H9 (cell line): ENCODE measurements around the gene AAMP. TPM values are rescaled to one million over a fixed set of nuclear protein-coding genes. Genes with fewer than 3 reads are reported as not detected.

Experiments
- DNase-seq: peaks from one replicate; pipeline ENCODE4 v3.0.0-alpha.2; 2017
- H2AFZ ChIP-seq: one replicate; pipeline ENCODE4 v1.6.1; 2013; ENCODE audit warnings: mild to moderate bottlenecking, low read length, control low read depth, moderate library complexity
- H2AK5ac ChIP-seq: 2 replicates; pipeline ENCODE4 v1.6.1; 2013; ENCODE audit warnings: low read length, control low read depth, mixed read lengths; ENCODE audit not compliant: insufficient read length
- H2BK120ac ChIP-seq: one replicate; pipeline ENCODE4 v1.6.1; 2013; ENCODE audit warnings: low read depth, mild to moderate bottlenecking, low read length, control low read depth, inconsistent platforms; ENCODE audit not compliant: poor library complexity, severe bottlenecking
- H2BK12ac ChIP-seq: 2 replicates; pipeline ENCODE4 v1.6.1; 2013; ENCODE audit warnings: low read length, control low read depth, mixed read lengths, low read depth; ENCODE audit not compliant: insufficient read length
- H2BK15ac ChIP-seq: 2 replicates; pipeline ENCODE4 v1.6.1; 2013; ENCODE audit warnings: low read depth, low read length, control low read depth
- H2BK20ac ChIP-seq: one replicate; pipeline ENCODE4 v1.6.1; 2013; ENCODE audit warnings: low read depth, mild to moderate bottlenecking, low read length, control low read depth, inconsistent platforms; ENCODE audit not compliant: poor library complexity, severe bottlenecking
- H2BK5ac ChIP-seq: 2 replicates; pipeline ENCODE4 v1.6.1; 2013; ENCODE audit warnings: low read length, control low read depth, mixed read lengths; ENCODE audit not compliant: insufficient read length
- H3K14ac ChIP-seq: 2 replicates; pipeline ENCODE4 v1.6.1; 2013; ENCODE audit warnings: low read length, control low read depth; ENCODE audit not compliant: insufficient read depth
- H3K18ac ChIP-seq: 2 replicates; pipeline ENCODE4 v1.6.1; 2013; ENCODE audit warnings: low read depth, mild to moderate bottlenecking, mixed read lengths, low read length, control low read depth; ENCODE audit not compliant: insufficient read length
- H3K23ac ChIP-seq: 2 replicates; pipeline ENCODE4 v1.6.1; 2013; ENCODE audit warnings: low read length, control low read depth, mixed read lengths, low read depth; ENCODE audit not compliant: insufficient read length
- H3K23me2 ChIP-seq: 2 replicates; pipeline ENCODE4 v1.6.1; 2013; ENCODE audit warnings: low read depth, mild to moderate bottlenecking, mixed read lengths, low read length, control low read depth; ENCODE audit not compliant: insufficient read length, poor library complexity, severe bottlenecking
- H3K27ac ChIP-seq: 2 replicates; pipeline ENCODE4 v1.5.1; 2013; ENCODE audit warnings: low read length, control low read depth, mixed read lengths, low read depth; ENCODE audit not compliant: insufficient read length
- H3K27me3 ChIP-seq: 2 replicates; pipeline ENCODE4 v1.6.1; 2013; ENCODE audit warnings: low read length, control low read depth, inconsistent platforms; ENCODE audit not compliant: insufficient read depth
- H3K4ac ChIP-seq: 2 replicates; pipeline ENCODE4 v1.6.1; 2013; ENCODE audit warnings: low read depth, mild to moderate bottlenecking, control low read depth, inconsistent platforms, low read length, moderate library complexity
- H3K4me1 ChIP-seq: 2 replicates; pipeline ENCODE4 v1.6.1; 2013; ENCODE audit warnings: low read length, control low read depth, inconsistent platforms; ENCODE audit not compliant: insufficient read depth
- H3K4me2 ChIP-seq: 2 replicates; pipeline ENCODE4 v1.6.1; 2013; ENCODE audit warnings: low read length, control low read depth, mixed read lengths; ENCODE audit not compliant: insufficient read length, insufficient read depth
- H3K56ac ChIP-seq: 2 replicates; pipeline ENCODE4 v1.6.1; 2013; ENCODE audit warnings: low read depth, mild to moderate bottlenecking, mixed read lengths, low read length, control low read depth; ENCODE audit not compliant: insufficient read length
- H3K79me1 ChIP-seq: 2 replicates; pipeline ENCODE4 v1.6.1; 2013; ENCODE audit warnings: low read depth, mild to moderate bottlenecking, moderate library complexity, low read length, control low read depth, inconsistent platforms; ENCODE audit not compliant: insufficient read depth, poor library complexity, severe bottlenecking
- H3K79me2 ChIP-seq: 2 replicates; pipeline ENCODE4 v1.6.1; 2013; ENCODE audit warnings: low read length, control low read depth, inconsistent platforms; ENCODE audit not compliant: insufficient read depth
- H3K9ac ChIP-seq: 2 replicates; pipeline ENCODE4 v1.6.1; 2013; ENCODE audit warnings: low read length, control low read depth, mixed read lengths; ENCODE audit not compliant: insufficient read length; ENCODE audit errors: extremely low read depth
- H3K9me3 ChIP-seq: one replicate; pipeline ENCODE4 v1.6.1; 2013; ENCODE audit warnings: low read depth, low read length, inconsistent platforms; ENCODE audit not compliant: control insufficient read depth
- H3T11ph ChIP-seq: one replicate; pipeline ENCODE4 v1.6.1; 2013; ENCODE audit warnings: mild to moderate bottlenecking, low read length, control low read depth, inconsistent platforms
- H4K20me1 ChIP-seq: one replicate; pipeline ENCODE4 v1.6.1; 2013; ENCODE audit not compliant: control insufficient read depth, insufficient read length, insufficient read depth
- H4K5ac ChIP-seq: 2 replicates; pipeline ENCODE4 v1.6.1; 2013; ENCODE audit warnings: low read depth, mild to moderate bottlenecking, mixed read lengths, low read length, control low read depth; ENCODE audit not compliant: insufficient read length
- H4K8ac ChIP-seq: replicated peaks from 2 replicates; pipeline ENCODE4 v1.6.1; 2013; ENCODE audit warnings: low read length, control low read depth, mixed read lengths, low read depth; ENCODE audit not compliant: insufficient read length
- H4K91ac ChIP-seq: 2 replicates; pipeline ENCODE4 v1.6.1; 2013; ENCODE audit warnings: low read depth, mild to moderate bottlenecking, moderate library complexity, mixed read lengths, low read length, control low read depth; ENCODE audit not compliant: insufficient read length
- H3K27ac Mint-ChIP-seq, 3 experiments: 2 replicates in 2 of 3; 3 replicates in 1 of 3; pipeline ENCODE4 v1.8.0; 2020 to 2021; ENCODE audit warnings: mixed read lengths in 3 of 3, mild to moderate bottlenecking in 1 of 3, moderate library complexity in 1 of 3
- H3K27me3 Mint-ChIP-seq: 2 replicates; pipeline ENCODE4 v1.8.0; 2021; ENCODE audit warnings: low read depth, mild to moderate bottlenecking, moderate library complexity, mixed read lengths
- H3K36me3 Mint-ChIP-seq, 3 experiments: 2 replicates in 2 of 3; 3 replicates in 1 of 3; pipeline ENCODE4 v1.8.0; 2020 to 2021; ENCODE audit warnings: low read depth in 3 of 3, mixed read lengths in 3 of 3; ENCODE audit not compliant: insufficient read depth in 1 of 3
- H3K4me1 Mint-ChIP-seq, 2 experiments: 2 replicates each; pipeline ENCODE4 v1.8.0; 2020; ENCODE audit warnings: mixed read lengths in 2 of 2
- H3K4me3 Mint-ChIP-seq, 2 experiments: 2 replicates in 1 of 2; 3 replicates in 1 of 2; pipeline ENCODE4 v1.8.0; 2020 to 2021; ENCODE audit warnings: mild to moderate bottlenecking in 2 of 2, mixed read lengths in 2 of 2, moderate library complexity in 1 of 2
- H3K9me3 Mint-ChIP-seq, 2 experiments: 2 replicates in 1 of 2; 3 replicates in 1 of 2; pipeline ENCODE4 v1.8.0; 2020; ENCODE audit warnings: mild to moderate bottlenecking in 2 of 2, mixed read lengths in 2 of 2, moderate library complexity in 1 of 2
- CTCF ChIP-seq: fragments of 200-600 bp; sonication (generic); conservative IDR thresholded peaks from 3 replicates; pipeline ENCODE4 v1.8.0; 2021; ENCODE audit warnings: antibody characterized with exemption, mild to moderate bottlenecking
- WGBS: extraction: QIAGEN DNeasy Blood & Tissue Kit; methylation state at CpG from one replicate; pipeline ENCODE4 v1.1.7; 2013; ENCODE audit warnings: missing lambda C conversion rate, low lambda C conversion rate, mixed read lengths; ENCODE audit not compliant: insufficient read length; ENCODE audit errors: extremely low coverage; 5-methylcytosine and 5-hydroxymethylcytosine counted together
- total RNA-seq: library from RNA; stranded (reverse); gene quantifications from 2 replicates; pipeline ENCODE4 v1.2.1, GENCODE V29; 2021

AAMP gene
- total RNA-seq, 1 experiment from 2014 or later: 103 TPM

GRCh38 chr2:218313356-218313755, 43.4 kb upstream of the AAMP start:
- no peak for TF ChIP-seq CTCF
- WGBS: no CpG with 5 or more reads among the region's 1 CpG
- no peaks in the 10 kb centered on the region; the same call in 1 of the 2 replicates for H3K27me3 Mint-ChIP-seq
- no peak overlapping the region for H2BK5ac ChIP-seq
- no peaks in the 10 kb centered on the region for H4K20me1 ChIP-seq
- no peak overlapping the region for H4K91ac ChIP-seq
- H2AFZ ChIP-seq: no peak overlapping the region
- no peak overlapping the region for H3K27ac ChIP-seq
- H2BK20ac ChIP-seq: no peak overlapping the region
- H3K9ac ChIP-seq: no peak overlapping the region
- no peak overlapping the region for H3K4me3 Mint-ChIP-seq
- no peaks in the 10 kb centered on the region for H3K79me2 ChIP-seq
- no peak overlapping the region for H3K14ac ChIP-seq
- H3K18ac ChIP-seq: no peak overlapping the region
- H3K4me1 Mint-ChIP-seq: peaks cover 5 to 14% of the 10 kb centered on the region in 2 experiments
- H3K27ac Mint-ChIP-seq: no peak overlapping the region
- H2BK120ac ChIP-seq: no peak overlapping the region
- no peak overlapping the region for H3K4me2 ChIP-seq
- H3K23me2 ChIP-seq: no peaks in the 10 kb centered on the region
- no peaks in the 10 kb centered on the region for H3K4me1 ChIP-seq
- no peak overlapping the region for H3K56ac ChIP-seq
- no peak overlapping the region for H2BK12ac ChIP-seq
- no peak overlapping the region for H3K23ac ChIP-seq
- H3K79me1 ChIP-seq: no peaks in the 10 kb centered on the region
- H3K9me3 ChIP-seq: no peaks in the 10 kb centered on the region
- no peak overlapping the region for H3K4ac ChIP-seq
- no peak for DNase-seq
- no peak overlapping the region for H3T11ph ChIP-seq
- H3K36me3 Mint-ChIP-seq: no peaks in the 10 kb centered on the region
- H3K9me3 Mint-ChIP-seq: no peaks in the 10 kb centered on the region
- H2AK5ac ChIP-seq: no peak overlapping the region
- H4K5ac ChIP-seq: no peak overlapping the region
- H2BK15ac ChIP-seq: no peak overlapping the region
- no peaks in the 10 kb centered on the region for H3K27me3 ChIP-seq
- no peak overlapping the region for H4K8ac ChIP-seq
